Mesothelial cell of epicardium (in vitro differentiated cells): ENCODE results near the gene CCR1. TPM values are rescaled to one million over a fixed set of nuclear protein-coding genes. Genes with fewer than 3 reads are reported as not detected.

Source experiments
- DNase-seq, 2 experiments: peaks; one replicate each; pipeline ENCODE4 v3.0.0; 2021; ENCODE audit warnings: low spot score in 2 of 2; ENCODE audit not compliant: unreplicated experiment in 2 of 2
- H3K27ac Mint-ChIP-seq: 2 replicates; pipeline ENCODE4 v1.8.0; 2021; ENCODE audit warnings: mixed read lengths
- H3K27me3 Mint-ChIP-seq: 2 replicates; pipeline ENCODE4 v1.8.0; 2021; ENCODE audit warnings: low read depth, mixed read lengths
- H3K36me3 Mint-ChIP-seq: 2 replicates; pipeline ENCODE4 v1.8.0; 2021; ENCODE audit warnings: mixed read lengths
- H3K4me1 Mint-ChIP-seq: 2 replicates; pipeline ENCODE4 v1.8.0; 2021; ENCODE audit warnings: mixed read lengths
- H3K4me3 Mint-ChIP-seq: 2 replicates; pipeline ENCODE4 v1.8.0; 2021; ENCODE audit warnings: mild to moderate bottlenecking, moderate library complexity, mixed read lengths
- H3K9me3 Mint-ChIP-seq: 2 replicates; pipeline ENCODE4 v1.8.0; 2021; ENCODE audit warnings: mixed read lengths
- CTCF ChIP-seq: fragments of 200-600 bp; sonication (generic); IDR thresholded peaks from one replicate; pipeline ENCODE4 v1.5.0; 2021; ENCODE audit warnings: antibody characterized with exemption; ENCODE audit not compliant: unreplicated experiment
- total RNA-seq: library from RNA; stranded (reverse); gene quantifications from 3 replicates; pipeline ENCODE4 v1.2.1, GENCODE V29; 2021

Gene CCR1
- total RNA-seq, 1 donor from 2014 or later, result not detected

GRCh38 chr3:46193436-46193835 lies 14.7 kb downstream of the CCR1 start:
- peaks cover 2% of the 10 kb centered on the region for H3K27me3 Mint-ChIP-seq
- no peak for DNase-seq
- no peak overlapping the region for H3K4me3 Mint-ChIP-seq
- H3K36me3 Mint-ChIP-seq, result no peaks in the 10 kb centered on the region
- H3K9me3 Mint-ChIP-seq, result peaks cover 42% of the 10 kb centered on the region
- no peak for TF ChIP-seq CTCF
- no peaks in the 10 kb centered on the region for H3K4me1 Mint-ChIP-seq
- H3K27ac Mint-ChIP-seq, result no peak overlapping the region

GRCh38 chr3:46192939-46193338 lies 15.2 kb downstream of the CCR1 start:
- peaks cover 2% of the 10 kb centered on the region for H3K27me3 Mint-ChIP-seq
- DNase-seq, result no peak
- TF ChIP-seq CTCF, result no peak
- H3K4me3 Mint-ChIP-seq, result no peak overlapping the region
- H3K4me1 Mint-ChIP-seq, result no peaks in the 10 kb centered on the region
- peaks cover 38% of the 10 kb centered on the region for H3K9me3 Mint-ChIP-seq
- no peak overlapping the region for H3K27ac Mint-ChIP-seq
- H3K36me3 Mint-ChIP-seq, result no peaks in the 10 kb centered on the region

GRCh38 chr3:46191730-46192129 lies 16.4 kb downstream of the CCR1 start:
- no peak for TF ChIP-seq CTCF
- H3K4me1 Mint-ChIP-seq, result no peaks in the 10 kb centered on the region
- H3K4me3 Mint-ChIP-seq, result no peak overlapping the region
- H3K9me3 Mint-ChIP-seq, result peaks cover 33% of the 10 kb centered on the region
- peaks cover 2% of the 10 kb centered on the region for H3K27me3 Mint-ChIP-seq
- H3K27ac Mint-ChIP-seq, result no peak overlapping the region
- no peak for DNase-seq
- no peaks in the 10 kb centered on the region for H3K36me3 Mint-ChIP-seq

- H3K27me3 Mint-ChIP-seq, result peaks cover 2% of the 10 kb centered on the region
Observed at GRCh38 chr3:46188708-46189107, 19.4 kb downstream of the CCR1 start.

GRCh38 chr3:46187876-46188275 lies 20.2 kb downstream of the CCR1 start:
- DNase-seq, result no peak
- H3K4me1 Mint-ChIP-seq, result no peaks in the 10 kb centered on the region
- no peaks in the 10 kb centered on the region for H3K36me3 Mint-ChIP-seq
- peaks cover 2% of the 10 kb centered on the region for H3K27me3 Mint-ChIP-seq
- TF ChIP-seq CTCF, result no peak
- no peak overlapping the region for H3K4me3 Mint-ChIP-seq
- H3K9me3 Mint-ChIP-seq, result peaks cover 2% of the 10 kb centered on the region
- no peak overlapping the region for H3K27ac Mint-ChIP-seq

More at GRCh38 chr3:46188708-46189107, 19.4 kb downstream of the CCR1 start:
- Mint-ChIP-seq H3K36me3 (no peaks in the 10 kb centered on the region), H3K4me3 (no peak overlapping the region), H3K4me1 (no peaks in the 10 kb centered on the region), H3K9me3 (peaks cover 11% of the 10 kb centered on the region), H3K27ac (no peak overlapping the region)
- DNase-seq, result no peak
- TF ChIP-seq CTCF, result no peak

GRCh38 chr3:46187341-46187700 lies 20.8 kb downstream of the CCR1 start:
- DNase-seq, result no peak
- TF ChIP-seq CTCF, result no peak
- no peaks in the 10 kb centered on the region for H3K9me3 Mint-ChIP-seq
- no peak overlapping the region for H3K4me3 Mint-ChIP-seq
- H3K27me3 Mint-ChIP-seq, result peaks cover 2% of the 10 kb centered on the region
- no peaks in the 10 kb centered on the region for H3K4me1 Mint-ChIP-seq
- H3K36me3 Mint-ChIP-seq, result no peaks in the 10 kb centered on the region
- H3K27ac Mint-ChIP-seq, result no peak overlapping the region
